NCI-H2081 treated with DMSO at 0.1 percent for 48 hours (cell line): ENCODE data around the gene MEGF11.

Experiments
- DNase-seq: peaks from one replicate; lab custom pipeline; 2025; lab: John Stamatoyannopoulos, UW

The MEGF11 gene

GRCh38 chr15:66239514-66239913, 14.0 kb downstream of the MEGF11 start:
- DNase-seq = no peak

DNA sequence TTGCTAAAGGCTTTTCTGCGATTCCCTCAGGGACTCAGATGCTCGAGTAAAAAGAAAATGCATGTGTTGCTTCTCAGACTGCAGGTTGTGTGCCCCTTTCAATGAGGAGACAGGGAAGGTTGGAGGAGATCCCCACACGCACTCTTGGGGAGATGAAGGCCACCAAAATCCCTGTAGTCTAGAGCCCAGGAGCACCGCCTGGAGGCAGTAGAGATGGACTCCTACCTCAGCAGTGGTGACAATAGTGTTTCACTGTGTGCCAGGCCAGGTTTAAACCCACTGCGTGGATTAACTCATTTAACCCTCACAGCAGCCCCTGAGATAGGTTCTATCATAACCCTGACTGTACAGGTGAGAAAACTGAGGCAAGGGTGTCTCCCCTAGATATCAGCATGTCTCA, 15.2 kb downstream of the MEGF11 start:
- DNase-seq = no peak

GRCh38 chr15:66237513-66238235, 15.9 kb downstream of the MEGF11 start:
- DNase-seq = no peak

DNA sequence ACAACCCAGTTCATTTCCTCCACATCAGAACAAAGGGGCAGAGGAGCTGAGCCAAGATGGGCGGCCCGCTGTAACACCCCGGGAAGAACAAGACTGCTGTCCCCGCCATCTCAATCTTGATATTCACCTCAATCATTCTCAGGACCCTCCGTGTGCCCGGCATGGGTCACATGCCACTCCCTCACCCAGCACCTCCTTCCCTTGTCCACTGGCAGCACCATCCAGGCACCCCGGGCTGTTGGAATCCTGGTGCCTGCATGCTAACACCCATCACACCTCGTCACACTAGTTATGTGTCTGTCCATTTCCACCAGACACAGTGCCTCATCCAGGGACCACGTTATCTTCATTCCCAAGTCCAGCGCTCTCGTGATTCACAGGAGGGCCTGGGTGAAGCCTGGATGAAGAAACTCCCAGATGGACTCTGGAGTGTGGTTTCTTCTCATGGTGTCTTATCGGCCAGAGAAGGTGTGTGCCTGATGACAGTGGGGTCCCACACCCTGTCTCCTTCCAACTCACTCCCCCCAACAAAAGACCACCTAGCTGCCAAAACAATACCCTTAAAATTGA, 16.7 kb downstream of the MEGF11 start:
- DNase-seq = no peak

DNA sequence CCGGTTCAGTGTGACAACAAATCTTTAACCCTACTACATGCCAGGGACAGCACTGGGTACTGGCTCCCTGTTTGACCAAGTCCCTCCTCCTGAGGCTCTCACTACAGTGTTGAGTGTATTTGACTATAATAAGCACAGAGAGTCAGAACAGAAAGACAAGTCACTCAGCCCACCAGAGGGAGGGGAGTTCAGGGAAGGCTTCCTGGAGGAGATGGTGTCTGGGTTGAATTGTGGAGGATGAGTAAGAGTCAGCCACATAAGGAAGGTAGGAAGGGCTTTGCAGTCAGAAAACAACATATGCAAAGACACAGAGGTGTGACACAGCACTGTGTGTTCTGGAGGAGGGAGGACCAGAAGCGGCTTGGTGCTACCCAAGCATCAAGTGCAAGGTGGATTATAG, 17.7 kb downstream of the MEGF11 start:
- no peak for DNase-seq

- no peak for DNase-seq
These were observed 18.8 kb downstream of the MEGF11 start for GRCh38 chr15:66234798-66235197.

DNA sequence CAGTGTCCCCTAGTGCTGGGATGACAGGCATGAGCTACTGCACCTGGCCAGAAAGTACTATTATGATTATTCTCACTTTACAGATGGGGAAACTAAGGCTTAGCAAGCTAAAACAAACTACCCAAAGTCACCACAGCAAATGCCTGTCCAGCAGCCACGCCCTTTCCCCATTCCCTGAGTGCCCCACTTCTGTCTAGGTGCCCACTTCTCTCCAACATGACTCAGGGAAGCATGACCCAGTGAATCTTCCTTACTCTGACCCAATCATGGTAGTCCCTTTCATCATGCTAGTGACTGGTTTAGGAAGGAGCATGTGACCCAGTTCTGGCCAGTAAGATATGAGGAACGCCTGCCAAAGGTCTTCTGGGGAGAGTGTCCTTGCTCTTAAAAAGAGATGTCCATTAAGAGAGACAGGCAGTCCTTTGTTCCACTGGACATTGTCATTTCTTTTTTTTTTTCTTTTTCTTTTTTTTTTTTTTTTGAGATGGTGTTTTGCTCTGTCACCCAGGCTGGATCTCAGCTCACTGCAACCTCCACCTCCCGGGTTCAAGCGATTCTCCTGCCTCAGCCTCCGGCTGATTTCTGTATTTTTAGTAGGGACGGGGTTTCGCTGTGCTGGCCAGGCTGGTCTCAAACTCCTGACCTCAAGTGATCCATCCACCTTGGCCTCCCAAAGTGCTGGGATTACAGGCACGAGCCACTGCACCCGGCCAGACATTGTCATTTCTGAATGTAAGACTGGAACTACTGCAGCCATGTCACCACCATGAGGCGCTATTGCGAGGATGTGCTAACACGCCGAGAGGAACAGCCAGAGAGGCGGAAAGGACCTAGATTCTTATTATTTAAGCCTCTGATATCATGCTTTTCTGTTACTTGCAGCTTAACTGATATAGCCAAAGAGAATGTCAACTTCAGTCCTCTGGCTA, 19.8 kb downstream of the MEGF11 start:
- no peak for DNase-seq

- no peak for DNase-seq
These were observed 21.3 kb downstream of the MEGF11 start for GRCh38 chr15:66232267-66232625.

- DNase-seq = no peak
These were observed 21.9 kb downstream of the MEGF11 start for GRCh38 chr15:66231394-66232266.

- no peak for DNase-seq
These were observed 23.6 kb downstream of the MEGF11 start for GRCh38 chr15:66229790-66230465.

- DNase-seq = no peak
These were observed 24.5 kb downstream of the MEGF11 start for GRCh38 chr15:66228807-66229735.

- DNase-seq = no peak
These were observed 26.8 kb downstream of the MEGF11 start for GRCh38 chr15:66226736-66227135.

DNA sequence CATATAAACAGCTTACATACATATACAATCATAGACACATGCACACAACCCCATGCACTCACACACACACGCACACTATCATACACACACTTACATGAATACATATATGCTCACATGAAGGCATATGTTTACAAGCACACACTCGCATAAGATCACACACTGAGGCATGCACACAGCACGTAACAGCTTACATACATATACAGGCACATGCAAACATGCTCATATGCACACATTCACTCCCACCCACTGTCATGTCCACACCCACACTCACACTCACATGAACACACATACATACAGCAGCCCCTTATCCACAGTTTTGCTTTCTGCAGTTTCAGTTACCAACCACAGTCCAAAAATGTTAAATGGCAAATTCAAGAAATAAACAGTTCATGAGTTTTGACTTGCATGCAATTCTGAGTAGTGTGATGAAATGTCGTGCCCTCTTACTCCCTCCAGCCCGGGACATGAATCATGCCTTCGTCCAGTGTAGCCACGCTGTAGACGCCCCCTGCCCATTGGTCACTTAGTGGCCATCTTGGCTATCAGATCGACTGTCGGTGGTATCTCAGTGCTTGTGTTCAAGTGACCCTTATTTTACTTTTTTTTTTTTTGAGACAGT, 27.8 kb downstream of the MEGF11 start:
- no peak for DNase-seq

DNA sequence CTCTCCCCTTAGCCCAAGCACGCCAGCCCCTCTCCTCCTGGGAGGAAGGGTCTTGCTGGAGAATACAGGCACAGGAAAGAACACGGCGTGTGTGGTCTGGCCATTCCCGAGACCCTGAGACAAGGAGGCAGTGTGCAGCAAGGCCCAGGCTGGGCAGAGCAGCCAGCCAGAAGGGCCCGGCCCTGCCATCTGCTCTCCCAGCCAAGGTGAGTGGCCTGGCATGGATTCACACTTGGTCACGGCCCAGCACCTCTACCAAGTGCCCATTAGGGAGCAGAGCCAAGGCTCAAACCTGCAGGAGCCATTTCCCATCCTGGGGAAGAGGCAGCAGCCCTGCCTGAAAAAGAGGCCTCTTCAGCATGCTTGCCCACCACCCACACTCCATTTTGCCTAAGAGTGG, 28.6 kb downstream of the MEGF11 start:
- no peak for DNase-seq

DNA sequence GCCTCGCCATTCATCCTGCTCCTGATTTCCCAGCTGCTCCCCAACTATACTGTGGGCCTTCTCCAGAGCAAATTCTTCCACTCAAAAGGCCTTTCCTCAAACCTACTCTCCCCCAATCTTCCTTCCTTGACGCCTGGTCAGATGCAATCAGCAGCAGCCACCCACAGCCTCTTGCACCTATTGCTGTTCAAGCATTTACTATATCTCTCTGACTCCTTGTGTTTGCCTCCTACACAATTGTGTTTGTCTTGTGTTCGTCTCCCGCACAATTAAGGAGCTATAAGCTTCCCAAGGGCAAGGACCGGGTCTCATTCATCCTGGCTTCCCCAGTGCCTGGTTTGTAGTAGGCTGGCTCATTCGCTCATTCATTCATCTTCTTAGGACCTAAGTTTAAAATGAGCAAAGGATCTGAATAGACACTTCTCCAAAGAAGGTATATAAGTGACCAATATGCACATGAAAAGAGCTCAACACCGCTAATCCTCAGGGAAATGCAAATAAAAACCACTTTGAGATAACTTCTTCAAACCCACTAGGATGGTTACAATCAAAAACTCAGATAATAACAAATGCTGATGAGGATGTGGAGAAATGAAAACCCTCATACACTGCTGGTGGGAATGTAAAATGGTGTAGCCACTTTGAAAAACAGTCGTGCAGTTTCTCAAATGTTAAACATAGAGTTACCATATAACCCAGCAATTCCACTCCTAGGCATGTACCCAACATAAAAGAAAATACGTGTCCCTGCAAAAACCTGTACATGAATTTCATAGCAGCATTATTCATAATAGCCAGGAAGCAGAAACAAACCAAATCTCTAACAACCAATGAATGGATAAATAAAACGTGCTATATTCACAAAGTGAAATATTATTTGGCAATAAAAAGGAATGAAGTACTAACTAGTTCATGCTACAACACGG, 31.0 kb downstream of the MEGF11 start:
- DNase-seq = no peak

- DNase-seq = no peak
These were observed 32.4 kb downstream of the MEGF11 start for GRCh38 chr15:66221126-66221525.

DNA sequence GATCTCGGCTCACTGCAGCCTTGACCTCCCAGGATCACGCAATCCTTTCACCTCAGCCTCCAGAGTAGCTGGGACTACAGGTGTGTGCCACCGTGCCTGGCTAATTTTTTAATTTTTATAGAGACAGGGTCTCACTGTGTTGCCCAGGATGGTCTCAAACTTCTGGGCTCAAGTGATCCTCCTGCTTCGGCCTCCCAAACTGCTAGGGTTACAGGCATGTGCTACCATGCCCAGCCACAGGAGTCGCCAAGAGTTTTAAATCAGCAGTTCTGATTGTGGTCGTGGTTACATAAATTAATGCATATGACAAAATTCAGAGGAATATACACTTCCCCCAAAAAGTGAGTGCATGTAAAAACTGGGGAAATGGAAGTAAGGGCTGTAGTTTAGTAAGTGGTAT, 32.9 kb downstream of the MEGF11 start:
- DNase-seq = no peak

DNA sequence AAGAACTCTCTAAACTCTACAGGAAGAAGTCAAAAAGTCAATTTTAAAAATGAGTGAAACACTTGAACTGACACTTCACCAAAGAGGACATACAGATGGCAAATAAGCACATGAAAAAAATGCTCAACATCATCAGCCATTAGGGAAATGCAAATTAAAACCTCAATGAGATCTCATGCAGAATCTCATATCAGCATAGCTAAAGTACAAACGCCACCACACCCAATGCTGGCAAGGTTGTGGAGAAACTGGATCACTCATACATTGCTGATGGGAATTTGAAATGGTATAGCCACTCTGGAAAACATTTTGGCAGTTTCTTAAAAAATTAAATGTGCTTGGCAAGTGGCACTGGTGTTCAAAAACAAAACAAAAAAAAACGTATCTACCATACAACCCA, 34.2 kb downstream of the MEGF11 start:
- DNase-seq = no peak

DNA sequence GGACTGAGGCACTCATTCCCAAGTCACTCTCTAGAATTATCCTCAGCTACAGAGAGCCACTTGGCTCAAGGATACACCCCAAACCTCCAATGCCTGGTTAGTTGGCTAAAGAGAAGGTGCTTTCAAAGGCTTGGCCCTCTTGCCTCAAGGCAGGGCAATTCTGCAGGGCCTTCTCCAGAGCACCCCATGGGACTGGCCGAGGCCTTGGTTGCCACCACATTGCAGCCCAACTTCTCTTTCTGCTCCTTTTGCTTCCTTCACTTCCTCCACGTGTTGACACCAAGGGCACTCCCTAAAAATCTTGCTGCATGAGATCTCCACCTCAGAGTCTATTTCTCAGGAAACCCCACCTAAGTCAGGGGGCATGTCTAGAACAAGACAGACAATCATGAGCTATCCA, 36.7 kb downstream of the MEGF11 start:
- no peak for DNase-seq
